ENCODE measurements around the gene TARS2. TPM values are rescaled to one million over a fixed set of nuclear protein-coding genes. Genes with fewer than 3 reads are reported as not detected.
A peak's percentile ranks its signal among the peaks of the same experiment; 100 is the strongest.

Gene TARS2
- total and polyA plus RNA-seq, 2 of the 13 experiments (the other 11 are each of a cell fraction or from before 2014, with no cell fraction given): 21.3 to 22.8 TPM

- no peak for TF ChIP-seq PRDM4 (CRISPR knock-in tag; IDR thresholded peaks at IDR 0.05; ENCODE audit: borderline replicate concordance)
- 0 out of 2 replicates have a peak, but pooled peaks have one; percentile 29 for TF ChIP-seq STAG1 (CRISPR knock-in tag; IDR thresholded peaks at IDR 0.05)
- TF ChIP-seq ZBTB4 (CRISPR knock-in tag; IDR thresholded peaks at IDR 0.05; ENCODE audit: borderline replicate concordance): peak; percentile 13; the same call in 1 of the 2 replicates
- peak; percentile 79; the same call in 1 of the 2 replicates for TF ChIP-seq ZNF614 (CRISPR knock-in tag; IDR thresholded peaks at IDR 0.05; ENCODE audit: borderline replicate concordance)
- TF ChIP-seq ZNF850 (CRISPR knock-in tag; conservative IDR thresholded peaks at IDR 0.05): no peak
- TF ChIP-seq ZFAT (CRISPR knock-in tag; conservative IDR thresholded peaks at IDR 0.05): no peak
- TF ChIP-seq ZNF687 (CRISPR knock-in tag; IDR thresholded peaks at IDR 0.05): peak; percentile 69
- TF ChIP-seq NCOR1 (IDR thresholded peaks at IDR 0.05; ENCODE audit: borderline replicate concordance, low read length): 0 out of 2 replicates have a peak, but pooled peaks have one; percentile 38
- TF ChIP-seq SMARCE1 (IDR thresholded peaks at IDR 0.05; ENCODE audit: borderline replicate concordance): no peak
- TF ChIP-seq ZNF879 (CRISPR knock-in tag; IDR thresholded peaks at IDR 0.05): 0 out of 2 replicates have a peak, but pooled peaks have one; percentile 29
- peak; percentile 71; the same call in 1 of the 2 replicates for TF ChIP-seq FOXO1 (CRISPR knock-in tag; IDR thresholded peaks at IDR 0.05)
- TF ChIP-seq ZNF652 (CRISPR knock-in tag; IDR thresholded peaks at IDR 0.05; ENCODE audit: borderline replicate concordance, low read depth): peak; percentile 32; the same call in 1 of the 2 replicates
- TF ChIP-seq FOXA1 (IDR thresholded peaks at IDR 0.05): no peak
- peak; percentile 68 for TF ChIP-seq FOXA1 (CRISPR knock-in tag; IDR thresholded peaks at IDR 0.05)
- peak; percentile 54; the same call in 1 of the 2 replicates for TF ChIP-seq ZNF274 (CRISPR knock-in tag; IDR thresholded peaks at IDR 0.05)
- TF ChIP-seq ZNF296 (CRISPR knock-in tag; conservative IDR thresholded peaks at IDR 0.05): 0 out of 2 replicates have a peak, but pooled peaks have one; percentile 54
- TF ChIP-seq ATF1 (CRISPR knock-in tag; IDR thresholded peaks at IDR 0.05): peak; percentile 77
- no peak for TF ChIP-seq HNRNPL (IDR thresholded peaks at IDR 0.05; ENCODE audit: low read depth, low read length)
These were observed at the start of gene TARS2 (continued) for GRCh38 chr1:150486966-150487762.
